Dermis microvascular lymphatic vessel endothelial cell (primary cell): Measurements from ENCODE around the gene UBE2H. TPM values are rescaled to one million over a fixed set of nuclear protein-coding genes. Genes with fewer than 3 reads are reported as not detected.
"Not testable (repeated sequence)": the region's sequence is repeated elsewhere in the genome, so short reads cannot be mapped to it uniquely, and the experiment has no call there.

Experiments used
- DNase-seq, 2 donors: peaks; one replicate each; pipeline versions ENCODE4 v3.0.0 to v3.0.0-alpha.2; 2010; ENCODE audit warnings: low read depth in 2 of 2
- total RNA-seq: library from RNA; depleted of rRNA; stranded (reverse); fragments of >200 nt; gene quantifications from 2 replicates; pipeline ENCODE4 v1.2.1, GENCODE V29; 2014

Gene UBE2H
- total RNA-seq, 1 donor from 2014 or later: 45.6 TPM

GRCh38 chr7:129908181-129908580 is 44.6 kb downstream of the UBE2H start:
- DNase-seq: no peak

GRCh38 chr7:129907122-129907736 is 45.5 kb downstream of the UBE2H start:
- DNase-seq: no peak

- DNase-seq: peak in 1 of 2 donors; percentile 79
These were observed 46.1 kb downstream of the UBE2H start for GRCh38 chr7:129906700-129907099.

- no peak for DNase-seq
These were observed 48.8 kb downstream of the UBE2H start for GRCh38 chr7:129903935-129904334.

GRCh38 chr7:129902788-129903422 is 49.9 kb downstream of the UBE2H start:
- DNase-seq: no peak

GRCh38 chr7:129898502-129899160 is 54.1 kb downstream of the UBE2H start:
- DNase-seq: no peak

GRCh38 chr7:129898007-129898406 is 54.8 kb downstream of the UBE2H start:
- DNase-seq: no peak

- peak in 1 of 2 donors; percentile 51 for DNase-seq
These were observed 56.0 kb downstream of the UBE2H start for GRCh38 chr7:129896568-129897382.

GRCh38 chr7:129894184-129894583 is 58.6 kb downstream of the UBE2H start:
- not testable (repeated sequence) for DNase-seq

GRCh38 chr7:129890090-129890489 is 62.7 kb downstream of the UBE2H start:
- no peak for DNase-seq

GRCh38 chr7:129889133-129889844 is 63.5 kb downstream of the UBE2H start:
- no peak for DNase-seq

GRCh38 chr7:129887865-129888264 is 64.9 kb downstream of the UBE2H start:
- DNase-seq: no peak

GRCh38 chr7:129886818-129887186 is 66.0 kb downstream of the UBE2H start:
- DNase-seq: no peak

- peak in 1 of 2 donors; percentile 65 for DNase-seq
These were observed 66.5 kb downstream of the UBE2H start for GRCh38 chr7:129886167-129886817.

- DNase-seq: no peak
These were observed 68.3 kb downstream of the UBE2H start for GRCh38 chr7:129884495-129884894.

GRCh38 chr7:129883151-129883550 is 69.6 kb downstream of the UBE2H start:
- DNase-seq: no peak

- no peak for DNase-seq
These were observed 70.2 kb downstream of the UBE2H start for GRCh38 chr7:129882531-129882930.

GRCh38 chr7:129877146-129877792 is 75.5 kb downstream of the UBE2H start:
- DNase-seq: no peak

GRCh38 chr7:129875745-129876411 is 76.9 kb downstream of the UBE2H start:
- DNase-seq: peak in 1 of 2 donors; percentile 35

- DNase-seq: peak in 1 of 2 donors; percentile 28
These were observed 77.6 kb downstream of the UBE2H start for GRCh38 chr7:129875160-129875559.
